Measurements from ENCODE around the gene C1orf185.
A peak's percentile ranks its signal among the peaks of the same experiment; 100 is the strongest.

The C1orf185 gene

GRCh38 chr1:51188230-51188629 is 86.2 kb downstream of the C1orf185 start:
- in situ Hi-C loops (cut with HindIII; ENCODE audit: low pct_ligation_motif_present, low sequenced_read_pairs): no loop called here
- no peaks in the 10 kb centered on the region for H3K27me3 ChIP-seq (replicated peaks)
- H3K27ac ChIP-seq: no peak overlapping the region
- H3K4me3 ChIP-seq (ENCODE audit: low read depth, low read length): no peak overlapping the region
- DNase-seq: no peak
- no peaks in the 10 kb centered on the region for H3K36me3 ChIP-seq (replicated peaks)
- no peak for TF ChIP-seq CTCF (IDR thresholded peaks at IDR 0.05; ENCODE audit: low read depth, low read length, missing control alignments)

- no peak overlapping the region for H3K4me3 ChIP-seq (ENCODE audit: low read depth, low read length)
- no peak overlapping the region for H3K27ac ChIP-seq
- in situ Hi-C loops (cut with HindIII; ENCODE audit: low pct_ligation_motif_present, low sequenced_read_pairs): no loop called here
- TF ChIP-seq CTCF (IDR thresholded peaks at IDR 0.05; ENCODE audit: low read depth, low read length, missing control alignments): peak; percentile 86
- peak; percentile 33 for DNase-seq
- no peaks in the 10 kb centered on the region for H3K36me3 ChIP-seq (replicated peaks)
- no peaks in the 10 kb centered on the region for H3K27me3 ChIP-seq (replicated peaks)
These were observed 87.5 kb downstream of the C1orf185 start for GRCh38 chr1:51189421-51190073.

- no peak for DNase-seq
- TF ChIP-seq CTCF (IDR thresholded peaks at IDR 0.05; ENCODE audit: low read depth, low read length, missing control alignments): no peak
- in situ Hi-C loops (cut with HindIII; ENCODE audit: low pct_ligation_motif_present, low sequenced_read_pairs): no loop called here
- Histone ChIP-seq H3K36me3 (replicated peaks) (no peaks in the 10 kb centered on the region), H3K27ac (no peak overlapping the region), H3K4me3 (ENCODE audit: low read depth, low read length) (no peak overlapping the region), H3K27me3 (replicated peaks) (no peaks in the 10 kb centered on the region)
These were observed 88.9 kb downstream of the C1orf185 start for GRCh38 chr1:51190961-51191360.

GRCh38 chr1:51192213-51192843 is 90.3 kb downstream of the C1orf185 start:
- in situ Hi-C loops (cut with HindIII; ENCODE audit: low pct_ligation_motif_present, low sequenced_read_pairs): no loop called here
- peak; percentile 88 for TF ChIP-seq CTCF (IDR thresholded peaks at IDR 0.05; ENCODE audit: low read depth, low read length, missing control alignments)
- Histone ChIP-seq H3K27me3 (replicated peaks) (no peaks in the 10 kb centered on the region), H3K27ac (no peak overlapping the region), H3K36me3 (replicated peaks) (no peaks in the 10 kb centered on the region), H3K4me3 (ENCODE audit: low read depth, low read length) (no peak overlapping the region)
- DNase-seq: peak; percentile 83

- Histone ChIP-seq H3K27ac (no peak overlapping the region), H3K27me3 (replicated peaks) (no peaks in the 10 kb centered on the region), H3K36me3 (replicated peaks) (no peaks in the 10 kb centered on the region), H3K4me3 (ENCODE audit: low read depth, low read length) (no peak overlapping the region)
- in situ Hi-C loops (cut with HindIII; ENCODE audit: low pct_ligation_motif_present, low sequenced_read_pairs): no loop called here
- no peak for TF ChIP-seq CTCF (IDR thresholded peaks at IDR 0.05; ENCODE audit: low read depth, low read length, missing control alignments)
- DNase-seq: no peak
These were observed 91.5 kb downstream of the C1orf185 start for GRCh38 chr1:51193564-51193963.

Measured in brain microvascular endothelial cell (primary cell).